ENCODE results near the gene GJA9.
"Not testable (repeated sequence)": the region's sequence is repeated elsewhere in the genome, so short reads cannot be mapped to it uniquely, and the experiment has no call there.

GJA9 gene

GRCh38 chr1:38881487-38881886 is at the start of gene GJA9:
GJA9 (minus strand) TSS chr1:38881587; CDS start chr1:38876098, 5,489 bp downstream.
- Histone ChIP-seq H3K27me3 (ENCODE audit: control insufficient read depth, insufficient read depth, low read length) (no peaks in the 10 kb centered on the region), H3K4me1 (ENCODE audit: control insufficient read depth, insufficient read depth, low read length) (no peaks in the 10 kb centered on the region), H3K9ac (ENCODE audit: low read length) (no peak within 1 kb of the TSS), H3K36me3 (ENCODE audit: control insufficient read depth, insufficient read depth, low read length) (no peaks in the 10 kb centered on the region), H3K27ac (ENCODE audit: low read depth, low read length) (no peak within 1 kb of the TSS), H3K4me3 (ENCODE audit: low read length) (no peak within 1 kb of the TSS)

- H3K36me3 ChIP-seq (ENCODE audit: control insufficient read depth, insufficient read depth, low read length): no peaks in the 10 kb centered on the region
- no peak overlapping the region for H3K4me3 ChIP-seq (ENCODE audit: low read length)
- no peak overlapping the region for H3K27ac ChIP-seq (ENCODE audit: low read depth, low read length)
- H3K4me1 ChIP-seq (ENCODE audit: control insufficient read depth, insufficient read depth, low read length): no peaks in the 10 kb centered on the region
- no peak overlapping the region for H3K9ac ChIP-seq (ENCODE audit: low read length)
- H3K27me3 ChIP-seq (ENCODE audit: control insufficient read depth, insufficient read depth, low read length): no peaks in the 10 kb centered on the region
Measured at GRCh38 chr1:38929476-38929875, 48.1 kb upstream of the GJA9 start.

- H3K9ac ChIP-seq (ENCODE audit: low read length): no peak overlapping the region
- no peaks in the 10 kb centered on the region for H3K36me3 ChIP-seq (ENCODE audit: control insufficient read depth, insufficient read depth, low read length)
- no peaks in the 10 kb centered on the region for H3K4me1 ChIP-seq (ENCODE audit: control insufficient read depth, insufficient read depth, low read length)
- H3K4me3 ChIP-seq (ENCODE audit: low read length): no peak overlapping the region
- H3K27me3 ChIP-seq (ENCODE audit: control insufficient read depth, insufficient read depth, low read length): no peaks in the 10 kb centered on the region
- no peak overlapping the region for H3K27ac ChIP-seq (ENCODE audit: low read depth, low read length)
Measured at GRCh38 chr1:38929054-38929453, 47.7 kb upstream of the GJA9 start.

- Histone ChIP-seq H3K27ac (ENCODE audit: low read depth, low read length) (no peak overlapping the region), H3K4me1 (ENCODE audit: control insufficient read depth, insufficient read depth, low read length) (no peaks in the 10 kb centered on the region), H3K36me3 (ENCODE audit: control insufficient read depth, insufficient read depth, low read length) (no peaks in the 10 kb centered on the region), H3K27me3 (ENCODE audit: control insufficient read depth, insufficient read depth, low read length) (no peaks in the 10 kb centered on the region), H3K4me3 (ENCODE audit: low read length) (no peak overlapping the region), H3K9ac (ENCODE audit: low read length) (no peak overlapping the region)
Measured at GRCh38 chr1:38926091-38926490, 44.7 kb upstream of the GJA9 start.

GRCh38 chr1:38925391-38925790 is 44.0 kb upstream of the GJA9 start:
- Histone ChIP-seq H3K27ac (ENCODE audit: low read depth, low read length) (no peak overlapping the region), H3K27me3 (ENCODE audit: control insufficient read depth, insufficient read depth, low read length) (no peaks in the 10 kb centered on the region), H3K4me1 (ENCODE audit: control insufficient read depth, insufficient read depth, low read length) (no peaks in the 10 kb centered on the region), H3K9ac (ENCODE audit: low read length) (no peak overlapping the region), H3K4me3 (ENCODE audit: low read length) (no peak overlapping the region), H3K36me3 (ENCODE audit: control insufficient read depth, insufficient read depth, low read length) (no peaks in the 10 kb centered on the region)

GRCh38 chr1:38923607-38924006 is 42.2 kb upstream of the GJA9 start:
- Histone ChIP-seq H3K27ac (ENCODE audit: low read depth, low read length) (no peak overlapping the region), H3K9ac (ENCODE audit: low read length) (no peak overlapping the region), H3K36me3 (ENCODE audit: control insufficient read depth, insufficient read depth, low read length) (no peaks in the 10 kb centered on the region)

GRCh38 chr1:38919130-38919529 is 37.7 kb upstream of the GJA9 start:
- Histone ChIP-seq H3K27ac (ENCODE audit: low read depth, low read length) (no peak overlapping the region), H3K36me3 (ENCODE audit: control insufficient read depth, insufficient read depth, low read length) (no peaks in the 10 kb centered on the region), H3K4me3 (ENCODE audit: low read length) (no peak overlapping the region), H3K27me3 (ENCODE audit: control insufficient read depth, insufficient read depth, low read length) (no peaks in the 10 kb centered on the region), H3K9ac (ENCODE audit: low read length) (no peak overlapping the region), H3K4me1 (ENCODE audit: control insufficient read depth, insufficient read depth, low read length) (no peaks in the 10 kb centered on the region)

More at GRCh38 chr1:38923607-38924006, 42.2 kb upstream of the GJA9 start:
- Histone ChIP-seq H3K4me3 (ENCODE audit: low read length) (no peak overlapping the region), H3K27me3 (ENCODE audit: control insufficient read depth, insufficient read depth, low read length) (no peaks in the 10 kb centered on the region), H3K4me1 (ENCODE audit: control insufficient read depth, insufficient read depth, low read length) (no peaks in the 10 kb centered on the region)

GRCh38 chr1:38918568-38918967 is 37.2 kb upstream of the GJA9 start:
- H3K27ac ChIP-seq (ENCODE audit: low read depth, low read length): no peak overlapping the region
- H3K4me3 ChIP-seq (ENCODE audit: low read length): no peak overlapping the region
- no peak overlapping the region for H3K9ac ChIP-seq (ENCODE audit: low read length)
- H3K27me3 ChIP-seq (ENCODE audit: control insufficient read depth, insufficient read depth, low read length): no peaks in the 10 kb centered on the region
- H3K36me3 ChIP-seq (ENCODE audit: control insufficient read depth, insufficient read depth, low read length): no peaks in the 10 kb centered on the region
- no peaks in the 10 kb centered on the region for H3K4me1 ChIP-seq (ENCODE audit: control insufficient read depth, insufficient read depth, low read length)

- Histone ChIP-seq H3K9ac (ENCODE audit: low read length) (no peak overlapping the region), H3K4me3 (ENCODE audit: low read length) (no peak overlapping the region), H3K27ac (ENCODE audit: low read depth, low read length) (no peak overlapping the region), H3K36me3 (ENCODE audit: control insufficient read depth, insufficient read depth, low read length) (no peaks in the 10 kb centered on the region), H3K27me3 (ENCODE audit: control insufficient read depth, insufficient read depth, low read length) (no peaks in the 10 kb centered on the region), H3K4me1 (ENCODE audit: control insufficient read depth, insufficient read depth, low read length) (no peaks in the 10 kb centered on the region)
Measured at GRCh38 chr1:38917772-38918171, 36.4 kb upstream of the GJA9 start.

GRCh38 chr1:38917337-38917736 is 36.0 kb upstream of the GJA9 start:
- H3K4me3 ChIP-seq (ENCODE audit: low read length): no peak overlapping the region
- no peaks in the 10 kb centered on the region for H3K27me3 ChIP-seq (ENCODE audit: control insufficient read depth, insufficient read depth, low read length)
- H3K9ac ChIP-seq (ENCODE audit: low read length): no peak overlapping the region
- H3K27ac ChIP-seq (ENCODE audit: low read depth, low read length): no peak overlapping the region
- H3K4me1 ChIP-seq (ENCODE audit: control insufficient read depth, insufficient read depth, low read length): no peaks in the 10 kb centered on the region
- no peaks in the 10 kb centered on the region for H3K36me3 ChIP-seq (ENCODE audit: control insufficient read depth, insufficient read depth, low read length)

- no peaks in the 10 kb centered on the region for H3K36me3 ChIP-seq (ENCODE audit: control insufficient read depth, insufficient read depth, low read length)
- no peak overlapping the region for H3K4me3 ChIP-seq (ENCODE audit: low read length)
Measured at GRCh38 chr1:38915352-38915948, 34.1 kb upstream of the GJA9 start.

GRCh38 chr1:38914908-38915307 is 33.5 kb upstream of the GJA9 start:
- not testable (repeated sequence) for H3K4me1 ChIP-seq (ENCODE audit: control insufficient read depth, insufficient read depth, low read length); H3K27ac ChIP-seq (ENCODE audit: low read depth, low read length); H3K36me3 ChIP-seq (ENCODE audit: control insufficient read depth, insufficient read depth, low read length); H3K9ac ChIP-seq (ENCODE audit: low read length); H3K4me3 ChIP-seq (ENCODE audit: low read length); H3K27me3 ChIP-seq (ENCODE audit: control insufficient read depth, insufficient read depth, low read length)

More at GRCh38 chr1:38915352-38915948, 34.1 kb upstream of the GJA9 start:
- Histone ChIP-seq H3K4me1 (ENCODE audit: control insufficient read depth, insufficient read depth, low read length) (no peaks in the 10 kb centered on the region), H3K27ac (ENCODE audit: low read depth, low read length) (no peak overlapping the region), H3K27me3 (ENCODE audit: control insufficient read depth, insufficient read depth, low read length) (no peaks in the 10 kb centered on the region), H3K9ac (ENCODE audit: low read length) (no peak overlapping the region)

- no peak overlapping the region for H3K4me3 ChIP-seq (ENCODE audit: low read length)
- no peaks in the 10 kb centered on the region for H3K4me1 ChIP-seq (ENCODE audit: control insufficient read depth, insufficient read depth, low read length)
- H3K36me3 ChIP-seq (ENCODE audit: control insufficient read depth, insufficient read depth, low read length): no peaks in the 10 kb centered on the region
- no peak overlapping the region for H3K9ac ChIP-seq (ENCODE audit: low read length)
- H3K27ac ChIP-seq (ENCODE audit: low read depth, low read length): no peak overlapping the region
- H3K27me3 ChIP-seq (ENCODE audit: control insufficient read depth, insufficient read depth, low read length): no peaks in the 10 kb centered on the region
Measured at GRCh38 chr1:38908821-38909220, 27.4 kb upstream of the GJA9 start.

Data from rectal smooth muscle tissue (tissue), 1 donor.